Fibroblast of lung (primary cell): ENCODE measurements around the gene BIRC3. TPM values are rescaled to one million over a fixed set of nuclear protein-coding genes. Genes with fewer than 3 reads are reported as not detected.

ENCODE experiments used
- DNase-seq, 2 donors: peaks; one replicate each; pipeline versions ENCODE4 v3.0.0 to v3.0.0-alpha.2; 2010; ENCODE audit warnings: low read depth in 2 of 2
- H2AFZ ChIP-seq: 2 replicates; pipeline ENCODE4 v1.5.1; 2012; ENCODE audit warnings: low read length, control low read depth, inconsistent platforms
- H3K27ac ChIP-seq: 2 replicates; pipeline ENCODE4 v1.5.1; 2011; ENCODE audit warnings: low read length, control low read depth; ENCODE audit not compliant: insufficient read depth
- H3K27me3 ChIP-seq: 2 replicates; pipeline ENCODE4 v1.5.1; 2011; ENCODE audit warnings: mild to moderate bottlenecking, low read length; ENCODE audit not compliant: control insufficient read depth, insufficient read depth
- H3K36me3 ChIP-seq: 2 replicates; pipeline ENCODE4 v1.5.1; 2011; ENCODE audit warnings: low read length; ENCODE audit not compliant: control insufficient read depth, insufficient read depth
- H3K4me1 ChIP-seq: 2 replicates; pipeline ENCODE4 v1.5.1; 2011; ENCODE audit warnings: low read length; ENCODE audit not compliant: control insufficient read depth, insufficient read depth; ENCODE audit errors: extremely low read depth
- H3K4me2 ChIP-seq: 2 replicates; pipeline ENCODE4 v1.5.1; 2011; ENCODE audit warnings: low read length, control low read depth; ENCODE audit not compliant: insufficient read depth; ENCODE audit errors: extremely low read depth
- H3K4me3 ChIP-seq, 4 experiments: fragments of 200-600 bp in 1 of 4; sonication (generic) in 1 of 4; replicated peaks in 1 of 4; 2 replicates each; pipeline ENCODE4 v1.5.1; 2011 to 2016; ENCODE audit warnings: low read length in 4 of 4, low read depth in 3 of 4, mild to moderate bottlenecking in 3 of 4, control low read depth in 2 of 4, inconsistent platforms in 1 of 4, mixed read lengths in 1 of 4; ENCODE audit not compliant: insufficient read depth in 1 of 4; ENCODE audit errors: control extremely low read depth in 1 of 4
- H3K79me2 ChIP-seq: 2 replicates; pipeline ENCODE4 v1.5.1; 2012; ENCODE audit warnings: mild to moderate bottlenecking, low read length, inconsistent platforms; ENCODE audit not compliant: control insufficient read depth, insufficient read depth
- H3K9ac ChIP-seq: 2 replicates; pipeline ENCODE4 v1.5.1; 2011; ENCODE audit warnings: mild to moderate bottlenecking, low read length, control low read depth; ENCODE audit not compliant: insufficient read depth
- H3K9me3 ChIP-seq: 2 replicates; pipeline ENCODE4 v1.5.1; 2012; ENCODE audit warnings: low read depth, low read length; ENCODE audit not compliant: control insufficient read depth, insufficient read depth
- H4K20me1 ChIP-seq: 2 replicates; pipeline ENCODE4 v1.5.1; 2011; ENCODE audit warnings: low read length; ENCODE audit not compliant: control insufficient read depth, insufficient read depth; ENCODE audit errors: extremely low read depth
- CTCF ChIP-seq, 2 donors: IDR thresholded peaks in 1 of 2; conservative IDR thresholded peaks in 1 of 2; 1 replicate in 1 of 2; 2 replicates in 1 of 2; pipeline ENCODE4 v1.5.1; 2011 to 2012; ENCODE audit warnings: low read length in 2 of 2, control low read depth in 1 of 2, inconsistent platforms in 1 of 2, low read depth in 1 of 2, mild to moderate bottlenecking in 1 of 2
- EZH2 ChIP-seq: IDR thresholded peaks from 2 replicates; pipeline ENCODE4 v1.5.1; 2012; ENCODE audit warnings: low read length, control low read depth, mild to moderate bottlenecking; ENCODE audit errors: missing control alignments
- polyA plus RNA-seq, 2 donors: library from polyadenylated mRNA; depleted of rRNA in 1 of 2; stranded (reverse) in 1 of 2; unstranded in 1 of 2; fragments of >200 nt; gene quantifications; 2 replicates each; pipeline ENCODE4 v1.2.1, GENCODE V29; 2011 to 2012; ENCODE audit warnings: missing spikeins in 1 of 2
- total RNA-seq: library from RNA; depleted of rRNA; stranded (reverse); fragments of >200 nt; gene quantifications from 2 replicates; pipeline ENCODE4 v1.2.1, GENCODE V29; 2014

Gene BIRC3
- total and polyA plus RNA-seq, 2 donors (not counting 1 experiment from before 2014, with no cell fraction given) = 0.58 to 3.3 TPM

GRCh38 chr11:102314784-102315183 lies 2.5 kb upstream of the BIRC3 start:
- no peak for DNase-seq
- H3K27me3 ChIP-seq = no peaks in the 10 kb centered on the region
- no peak overlapping the region for H2AFZ ChIP-seq
- H3K79me2 ChIP-seq = no peaks in the 10 kb centered on the region
- H3K36me3 ChIP-seq = no peaks in the 10 kb centered on the region
- H3K9me3 ChIP-seq = no peaks in the 10 kb centered on the region
- H4K20me1 ChIP-seq = no peaks in the 10 kb centered on the region
- no peak overlapping the region for H3K4me2 ChIP-seq
- no peak for TF ChIP-seq CTCF (conservative IDR thresholded peaks at IDR 0.05 in 1 of 2, IDR thresholded peaks at IDR 0.05 in 1 of 2; ENCODE audit: low read depth in 1 of 2, low read length in 2 of 2)
- TF ChIP-seq EZH2 = no peak
- no peak overlapping the region for H3K27ac ChIP-seq
- no peak overlapping the region for H3K4me3 ChIP-seq
- no peaks in the 10 kb centered on the region for H3K4me1 ChIP-seq
- H3K9ac ChIP-seq = no peak overlapping the region

GRCh38 chr11:102316346-102316904 lies 859 bp upstream of the BIRC3 start:
- Histone ChIP-seq H3K4me2 (no peak overlapping the region), H3K4me3 (no peak overlapping the region), H3K79me2 (no peaks in the 10 kb centered on the region), H2AFZ (no peak overlapping the region), H3K27me3 (no peaks in the 10 kb centered on the region), H3K9me3 (no peaks in the 10 kb centered on the region), H3K27ac (no peak overlapping the region), H3K36me3 (no peaks in the 10 kb centered on the region), H4K20me1 (no peaks in the 10 kb centered on the region), H3K9ac (no peak overlapping the region), H3K4me1 (no peaks in the 10 kb centered on the region)
- DNase-seq = no peak
- TF ChIP-seq CTCF (conservative IDR thresholded peaks at IDR 0.05 in 1 of 2, IDR thresholded peaks at IDR 0.05 in 1 of 2; ENCODE audit: low read depth in 1 of 2, low read length in 2 of 2) = no peak
- TF ChIP-seq EZH2 = no peak

GRCh38 chr11:102317768-102318103 lies 452 bp downstream of the BIRC3 start:
- H3K4me3 ChIP-seq = peak overlapping the region; percentile 48 to 70 (median 62)
- H3K79me2 ChIP-seq = no peaks in the 10 kb centered on the region
- H3K36me3 ChIP-seq = no peaks in the 10 kb centered on the region
- no peak for DNase-seq
- H3K27me3 ChIP-seq = no peaks in the 10 kb centered on the region
- H3K27ac ChIP-seq = peak overlapping the region; percentile 46
- peaks cover 5% of the 10 kb centered on the region for H3K4me1 ChIP-seq
- peak overlapping the region; percentile 97 for H2AFZ ChIP-seq
- no peaks in the 10 kb centered on the region for H3K9me3 ChIP-seq
- H3K4me2 ChIP-seq = peak overlapping the region; percentile 95
- H3K9ac ChIP-seq = peak overlapping the region; percentile 33
- H4K20me1 ChIP-seq = no peaks in the 10 kb centered on the region
- no peak for TF ChIP-seq EZH2
- no peak for TF ChIP-seq CTCF (conservative IDR thresholded peaks at IDR 0.05 in 1 of 2, IDR thresholded peaks at IDR 0.05 in 1 of 2; ENCODE audit: low read depth in 1 of 2, low read length in 2 of 2)
